Measurements from ENCODE around the gene COQ8A. TPM values are rescaled to one million over a fixed set of nuclear protein-coding genes. Genes with fewer than 3 reads are reported as not detected.

COQ8A gene
- polyA plus RNA-seq, 1 of the 3 experiments (the other 2 are of a cell fraction), result 11.8 TPM

DNA sequence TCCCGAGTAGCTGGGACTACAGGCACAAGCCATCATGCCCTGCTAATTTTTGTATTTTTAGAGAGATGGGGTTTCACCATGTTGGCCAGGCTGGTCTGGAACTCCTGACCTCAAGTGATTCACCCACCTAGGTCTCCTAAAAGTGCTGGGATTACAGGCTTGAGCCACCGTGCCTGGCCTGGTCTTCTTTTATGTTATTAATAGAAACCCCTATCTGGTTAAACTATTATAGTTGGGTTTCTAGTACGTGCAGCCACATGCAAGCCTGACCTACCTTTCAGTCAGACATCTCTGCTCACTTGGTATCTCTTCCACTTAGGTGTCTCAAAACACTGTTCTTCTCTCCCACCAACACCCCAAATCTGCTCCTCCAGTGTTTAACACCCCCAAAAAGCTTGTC is 35.3 kb upstream of the COQ8A start:
- Histone ChIP-seq H3K36me3 (replicated peaks in 1 of 2; ENCODE audit: control insufficient read depth in 1 of 2, insufficient read depth in 2 of 2, low read length in 1 of 2) (no peaks in the 10 kb centered on the region), H3K9me2 (no peaks in the 10 kb centered on the region), H3K27me3 (ENCODE audit: insufficient read depth) (no peaks in the 10 kb centered on the region), H3K79me2 (ENCODE audit: insufficient read depth) (no peaks in the 10 kb centered on the region), H2AFZ (ENCODE audit: low read depth) (no peak overlapping the region), H3F3A (replicated peaks; ENCODE audit: insufficient read depth) (no peaks in the 10 kb centered on the region), H3K9ac (no peak overlapping the region), H3K4me3 (ENCODE audit: low read depth in 2 of 2, low read length in 1 of 2) (no peak overlapping the region), H3K4me1 (ENCODE audit: control insufficient read depth in 1 of 2, insufficient read depth in 2 of 2, low read depth in 1 of 2, low read length in 1 of 2) (no peaks in the 10 kb centered on the region; a peak in 1 of 4 replicates), H3K4me2 (no peak overlapping the region), H4K20me1 (ENCODE audit: insufficient read depth) (no peaks in the 10 kb centered on the region), H3K9me3 (no peaks in the 10 kb centered on the region), H3K27ac (ENCODE audit: low read depth in 2 of 2, low read length in 1 of 2) (no peak overlapping the region)
- ChIA-PET POLR2A (no interaction called here), CTCF (no interaction called here)
- no peak for DNase-seq
- TF ChIP-seq TCF12 (IDR thresholded peaks at IDR 0.05) (no peak), EP300 (IDR thresholded peaks at IDR 0.05; ENCODE audit: borderline replicate concordance in 1 of 2, low read depth in 1 of 2, low read length in 1 of 2) (no peak), MXI1 (IDR thresholded peaks at IDR 0.05; ENCODE audit: low read depth, low read length) (no peak), NRF1 (IDR thresholded peaks at IDR 0.05; ENCODE audit: low read depth, low read length) (no peak), RFX5 (IDR thresholded peaks at IDR 0.05; ENCODE audit: low read length) (no peak), FOXJ3 (CRISPR knock-in tag; IDR thresholded peaks at IDR 0.05) (no peak), FOXM1 (IDR thresholded peaks at IDR 0.05; ENCODE audit: low read depth) (no peak), GABPA (IDR thresholded peaks at IDR 0.05; ENCODE audit: low read depth) (no peak), TAF1 (IDR thresholded peaks at IDR 0.05; ENCODE audit: borderline replicate concordance, low read depth, low read length) (no peak), MEF2A (IDR thresholded peaks at IDR 0.05; ENCODE audit: borderline replicate concordance, low read depth) (no peak), JUND (IDR thresholded peaks at IDR 0.05) (no peak), POLR2AphosphoS5 (IDR thresholded peaks at IDR 0.05; ENCODE audit: low read depth, low read length) (no peak), RCOR1 (IDR thresholded peaks at IDR 0.05; ENCODE audit: low read length) (no peak), RAD21 (IDR thresholded peaks at IDR 0.05; ENCODE audit: low read length) (no peak), SMC3 (IDR thresholded peaks at IDR 0.05; ENCODE audit: low read depth, low read length) (no peak)
- TF ChIP-seq, protein P1, sequence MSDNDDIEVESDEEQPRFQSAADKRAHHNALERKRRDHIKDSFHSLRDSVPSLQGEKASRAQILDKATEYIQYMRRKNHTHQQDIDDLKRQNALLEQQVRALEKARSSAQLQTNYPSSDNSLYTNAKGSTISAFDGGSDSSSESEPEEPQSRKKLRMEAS (IDR thresholded peaks at IDR 0.05; ENCODE audit: low read depth), result no peak
- TF ChIP-seq, protein P2, sequence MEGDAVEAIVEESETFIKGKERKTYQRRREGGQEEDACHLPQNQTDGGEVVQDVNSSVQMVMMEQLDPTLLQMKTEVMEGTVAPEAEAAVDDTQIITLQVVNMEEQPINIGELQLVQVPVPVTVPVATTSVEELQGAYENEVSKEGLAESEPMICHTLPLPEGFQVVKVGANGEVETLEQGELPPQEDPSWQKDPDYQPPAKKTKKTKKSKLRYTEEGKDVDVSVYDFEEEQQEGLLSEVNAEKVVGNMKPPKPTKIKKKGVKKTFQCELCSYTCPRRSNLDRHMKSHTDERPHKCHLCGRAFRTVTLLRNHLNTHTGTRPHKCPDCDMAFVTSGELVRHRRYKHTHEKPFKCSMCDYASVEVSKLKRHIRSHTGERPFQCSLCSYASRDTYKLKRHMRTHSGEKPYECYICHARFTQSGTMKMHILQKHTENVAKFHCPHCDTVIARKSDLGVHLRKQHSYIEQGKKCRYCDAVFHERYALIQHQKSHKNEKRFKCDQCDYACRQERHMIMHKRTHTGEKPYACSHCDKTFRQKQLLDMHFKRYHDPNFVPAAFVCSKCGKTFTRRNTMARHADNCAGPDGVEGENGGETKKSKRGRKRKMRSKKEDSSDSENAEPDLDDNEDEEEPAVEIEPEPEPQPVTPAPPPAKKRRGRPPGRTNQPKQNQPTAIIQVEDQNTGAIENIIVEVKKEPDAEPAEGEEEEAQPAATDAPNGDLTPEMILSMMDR (IDR thresholded peaks at IDR 0.05), result no peak
- TF ChIP-seq, protein P3, sequence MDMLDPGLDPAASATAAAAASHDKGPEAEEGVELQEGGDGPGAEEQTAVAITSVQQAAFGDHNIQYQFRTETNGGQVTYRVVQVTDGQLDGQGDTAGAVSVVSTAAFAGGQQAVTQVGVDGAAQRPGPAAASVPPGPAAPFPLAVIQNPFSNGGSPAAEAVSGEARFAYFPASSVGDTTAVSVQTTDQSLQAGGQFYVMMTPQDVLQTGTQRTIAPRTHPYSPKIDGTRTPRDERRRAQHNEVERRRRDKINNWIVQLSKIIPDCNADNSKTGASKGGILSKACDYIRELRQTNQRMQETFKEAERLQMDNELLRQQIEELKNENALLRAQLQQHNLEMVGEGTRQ (IDR thresholded peaks at IDR 0.05; ENCODE audit: borderline replicate concordance, low read depth, low read length), result no peak
- TF ChIP-seq, protein P4, sequence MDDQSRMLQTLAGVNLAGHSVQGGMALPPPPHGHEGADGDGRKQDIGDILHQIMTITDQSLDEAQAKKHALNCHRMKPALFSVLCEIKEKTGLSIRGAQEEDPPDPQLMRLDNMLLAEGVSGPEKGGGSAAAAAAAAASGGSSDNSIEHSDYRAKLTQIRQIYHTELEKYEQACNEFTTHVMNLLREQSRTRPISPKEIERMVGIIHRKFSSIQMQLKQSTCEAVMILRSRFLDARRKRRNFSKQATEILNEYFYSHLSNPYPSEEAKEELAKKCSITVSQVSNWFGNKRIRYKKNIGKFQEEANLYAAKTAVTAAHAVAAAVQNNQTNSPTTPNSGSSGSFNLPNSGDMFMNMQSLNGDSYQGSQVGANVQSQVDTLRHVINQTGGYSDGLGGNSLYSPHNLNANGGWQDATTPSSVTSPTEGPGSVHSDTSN (IDR thresholded peaks at IDR 0.05), result no peak
- 97% methylated on average over 3 of the region's 3 CpGs for WGBS (ENCODE audit: low lambda C conversion rate)
